Nephron (organoid): ENCODE data around the gene CHST9.

Experiments used
- H3K27ac Mint-ChIP-seq, 3 experiments: 2 replicates each; pipeline ENCODE4 v1.8.0; 2020; ENCODE audit warnings: mixed read lengths in 3 of 3, mild to moderate bottlenecking in 2 of 3, moderate library complexity in 1 of 3
- H3K27me3 Mint-ChIP-seq: 2 replicates; pipeline ENCODE4 v1.8.0; 2021; ENCODE audit warnings: low read depth, mild to moderate bottlenecking, moderate library complexity, mixed read lengths
- H3K36me3 Mint-ChIP-seq: 2 replicates; pipeline ENCODE4 v1.8.0; 2020; ENCODE audit warnings: low read depth, mixed read lengths
- H3K4me1 Mint-ChIP-seq: 2 replicates; pipeline ENCODE4 v1.8.0; 2020; ENCODE audit warnings: mixed read lengths
- H3K4me3 Mint-ChIP-seq, 3 experiments: 2 replicates each; pipeline ENCODE4 v1.8.0; 2020; ENCODE audit warnings: mild to moderate bottlenecking in 3 of 3, mixed read lengths in 3 of 3, moderate library complexity in 2 of 3
- H3K9me3 Mint-ChIP-seq: 2 replicates; pipeline ENCODE4 v1.8.0; 2020; ENCODE audit warnings: mixed read lengths
- TF ChIP-seq, protein P1 (sequence below), 3 experiments: fragments of 200-600 bp; sonication (generic); IDR thresholded peaks; one replicate each; pipeline ENCODE4 v1.5.0; 2021; ENCODE audit warnings: antibody characterized with exemption in 3 of 3; ENCODE audit not compliant: unreplicated experiment in 3 of 3

The CHST9 gene

DNA sequence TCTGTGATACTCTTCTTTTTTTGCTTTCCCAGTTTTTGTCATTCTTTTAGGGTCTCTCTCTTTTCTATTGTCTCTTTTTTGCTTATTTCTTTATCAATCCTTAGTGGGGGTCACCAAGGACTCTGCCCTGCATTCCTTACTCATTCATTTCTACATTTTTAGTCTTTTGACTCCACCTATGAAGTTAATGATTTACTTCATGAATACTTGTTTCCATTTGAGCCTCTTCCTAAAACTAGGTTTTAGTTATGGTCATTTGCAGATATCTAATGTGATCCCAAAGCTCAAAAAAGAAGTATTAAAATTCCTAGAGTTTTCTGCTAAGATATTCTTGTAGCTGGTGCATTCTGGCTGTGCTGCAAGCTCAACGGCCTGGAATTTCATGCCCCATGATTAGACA, 170.3 kb downstream of the CHST9 start:
- TF ChIP-seq, protein P1, sequence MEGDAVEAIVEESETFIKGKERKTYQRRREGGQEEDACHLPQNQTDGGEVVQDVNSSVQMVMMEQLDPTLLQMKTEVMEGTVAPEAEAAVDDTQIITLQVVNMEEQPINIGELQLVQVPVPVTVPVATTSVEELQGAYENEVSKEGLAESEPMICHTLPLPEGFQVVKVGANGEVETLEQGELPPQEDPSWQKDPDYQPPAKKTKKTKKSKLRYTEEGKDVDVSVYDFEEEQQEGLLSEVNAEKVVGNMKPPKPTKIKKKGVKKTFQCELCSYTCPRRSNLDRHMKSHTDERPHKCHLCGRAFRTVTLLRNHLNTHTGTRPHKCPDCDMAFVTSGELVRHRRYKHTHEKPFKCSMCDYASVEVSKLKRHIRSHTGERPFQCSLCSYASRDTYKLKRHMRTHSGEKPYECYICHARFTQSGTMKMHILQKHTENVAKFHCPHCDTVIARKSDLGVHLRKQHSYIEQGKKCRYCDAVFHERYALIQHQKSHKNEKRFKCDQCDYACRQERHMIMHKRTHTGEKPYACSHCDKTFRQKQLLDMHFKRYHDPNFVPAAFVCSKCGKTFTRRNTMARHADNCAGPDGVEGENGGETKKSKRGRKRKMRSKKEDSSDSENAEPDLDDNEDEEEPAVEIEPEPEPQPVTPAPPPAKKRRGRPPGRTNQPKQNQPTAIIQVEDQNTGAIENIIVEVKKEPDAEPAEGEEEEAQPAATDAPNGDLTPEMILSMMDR (IDR thresholded peaks at IDR 0.05; ENCODE audit: unreplicated experiment in 3 of 3), result no peak
- H3K27ac Mint-ChIP-seq, result peak overlapping the region in 2 of 3 experiments; percentile 5 to 9
- no peaks in the 10 kb centered on the region for H3K36me3 Mint-ChIP-seq
- no peaks in the 10 kb centered on the region for H3K27me3 Mint-ChIP-seq
- no peak overlapping the region for H3K4me3 Mint-ChIP-seq
- no peaks in the 10 kb centered on the region for H3K4me1 Mint-ChIP-seq
- no peaks in the 10 kb centered on the region for H3K9me3 Mint-ChIP-seq

- Mint-ChIP-seq H3K27me3 (no peaks in the 10 kb centered on the region), H3K36me3 (no peaks in the 10 kb centered on the region), H3K27ac (no peak overlapping the region), H3K9me3 (no peaks in the 10 kb centered on the region), H3K4me1 (no peaks in the 10 kb centered on the region), H3K4me3 (no peak overlapping the region)
- TF ChIP-seq, protein P1 (IDR thresholded peaks at IDR 0.05; ENCODE audit: unreplicated experiment in 3 of 3), result no peak
These were observed 174.3 kb downstream of the CHST9 start for GRCh38 chr18:27010784-27011183.

DNA sequence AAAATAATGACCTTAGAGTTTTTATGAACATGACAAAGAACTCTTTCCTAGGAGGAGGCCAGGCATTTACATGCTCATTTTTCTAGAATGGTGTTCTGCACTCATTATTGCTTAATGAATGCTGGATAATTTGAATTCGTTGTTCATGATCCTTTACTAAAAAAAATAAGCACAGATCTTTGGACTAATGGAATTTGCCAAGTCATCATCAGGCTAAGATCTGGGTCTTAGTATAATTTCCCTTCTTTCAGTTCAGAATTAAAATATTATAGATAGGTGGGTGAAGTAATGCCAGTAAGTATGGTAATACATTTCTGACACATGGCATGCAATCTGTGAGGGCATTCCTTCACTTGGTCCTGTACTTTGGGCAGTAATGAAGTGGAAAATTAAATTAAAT, 175.8 kb downstream of the CHST9 start:
- no peak overlapping the region for H3K4me3 Mint-ChIP-seq
- H3K36me3 Mint-ChIP-seq, result no peaks in the 10 kb centered on the region
- H3K27ac Mint-ChIP-seq, result no peak overlapping the region
- no peaks in the 10 kb centered on the region for H3K9me3 Mint-ChIP-seq
- H3K27me3 Mint-ChIP-seq, result no peaks in the 10 kb centered on the region
- TF ChIP-seq, protein P1 (IDR thresholded peaks at IDR 0.05; ENCODE audit: unreplicated experiment in 3 of 3), result no peak
- H3K4me1 Mint-ChIP-seq, result no peaks in the 10 kb centered on the region

DNA sequence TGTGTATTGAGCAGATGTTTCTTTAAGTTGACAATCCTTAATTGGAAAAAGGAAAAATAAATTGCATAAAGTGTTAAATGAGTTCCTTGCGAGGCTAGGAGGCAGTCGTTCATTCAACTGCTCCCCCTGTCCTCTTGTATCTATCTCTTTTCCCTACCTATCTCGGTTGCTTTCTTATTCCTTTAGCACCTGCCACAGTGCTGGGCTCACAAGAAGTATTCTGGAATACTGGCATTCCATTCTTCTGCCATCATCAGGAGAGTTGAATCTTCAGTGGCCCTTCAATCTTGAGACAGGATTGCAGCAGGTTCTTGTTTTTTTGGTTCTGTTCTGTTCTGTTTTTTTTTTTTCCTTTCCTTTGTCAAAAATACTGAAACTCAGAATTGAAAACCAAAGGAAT, 176.5 kb downstream of the CHST9 start:
- TF ChIP-seq, protein P1 (IDR thresholded peaks at IDR 0.05; ENCODE audit: unreplicated experiment in 3 of 3), result no peak
- H3K27me3 Mint-ChIP-seq, result no peaks in the 10 kb centered on the region
- H3K36me3 Mint-ChIP-seq, result no peaks in the 10 kb centered on the region

GRCh38 chr18:27007880-27008279, 177.2 kb downstream of the CHST9 start:
- Mint-ChIP-seq H3K27ac (no peak overlapping the region), H3K9me3 (no peaks in the 10 kb centered on the region), H3K4me1 (peaks cover 5% of the 10 kb centered on the region), H3K36me3 (no peaks in the 10 kb centered on the region), H3K27me3 (no peaks in the 10 kb centered on the region), H3K4me3 (no peak overlapping the region)
- TF ChIP-seq, protein P1 (IDR thresholded peaks at IDR 0.05; ENCODE audit: unreplicated experiment in 3 of 3), result no peak

More for the DNA sequence above, 176.5 kb downstream of the CHST9 start:
- H3K9me3 Mint-ChIP-seq, result no peaks in the 10 kb centered on the region
- H3K4me3 Mint-ChIP-seq, result no peak overlapping the region
- H3K4me1 Mint-ChIP-seq, result peaks cover 5% of the 10 kb centered on the region
- no peak overlapping the region for H3K27ac Mint-ChIP-seq

DNA sequence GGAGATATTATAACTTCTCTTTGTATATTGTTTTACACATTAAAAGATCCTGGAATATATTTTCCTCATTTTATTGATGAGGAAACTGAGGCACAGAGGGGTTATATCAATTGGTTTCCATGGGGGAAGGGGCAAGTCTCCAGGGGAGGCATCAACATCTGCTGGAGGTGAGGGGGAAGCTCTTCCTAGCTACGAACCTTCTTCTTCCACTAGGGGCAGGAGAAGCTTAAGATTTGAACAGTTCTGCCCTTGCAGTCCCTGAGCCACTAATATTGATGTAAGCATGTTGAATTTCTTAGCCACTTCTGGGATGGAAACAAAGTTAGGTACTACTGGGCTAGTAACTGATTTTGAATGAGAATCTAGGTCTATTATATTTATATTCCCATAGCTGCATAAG, 179.5 kb downstream of the CHST9 start:
- Mint-ChIP-seq H3K4me3 (no peak overlapping the region), H3K4me1 (peaks cover 5% of the 10 kb centered on the region), H3K27me3 (no peaks in the 10 kb centered on the region), H3K36me3 (no peaks in the 10 kb centered on the region), H3K27ac (no peak overlapping the region), H3K9me3 (no peaks in the 10 kb centered on the region)
- TF ChIP-seq, protein P1 (IDR thresholded peaks at IDR 0.05; ENCODE audit: unreplicated experiment in 3 of 3), result peak; percentile 28 to 47 (median 37)
